Activated CD8-positive, alpha-beta T cell treated with anti-CD3 and anti-CD28 coated beads for 36 hours (primary cell): ENCODE data around the gene PARP15. TPM values are rescaled to one million over a fixed set of nuclear protein-coding genes. Genes with fewer than 3 reads are reported as not detected.

Experiments
- ATAC-seq: fragments of 200-7000 bp; cut with Tn5 transposase; one replicate; pipeline ENCODE4 v1.10.0; 2021; ENCODE audit warnings: mild to moderate bottlenecking, moderate library complexity
- CTCF ChIA-PET: fragments of 350-600 bp; sonication (Branson Sonifier 250); formaldehyde crosslinking; loops from one replicate; lab custom pipeline; 2021; ENCODE audit warnings: antibody characterized with exemption; lab: Charles Lee
- POLR2A ChIA-PET: fragments of 350-600 bp; sonication (Branson Sonifier 250); formaldehyde crosslinking; loops from one replicate; lab custom pipeline; 2021; ENCODE audit warnings: antibody characterized with exemption; lab: Charles Lee
- DNase-seq: peaks from one replicate; pipeline ENCODE4 v3.0.0-alpha.2; 2020
- H3K27ac Mint-ChIP-seq: one replicate; pipeline ENCODE4 v1.8.0; 2021; ENCODE audit warnings: mild to moderate bottlenecking, mixed read lengths
- H3K27me3 Mint-ChIP-seq: one replicate; pipeline ENCODE4 v1.8.0; 2021; ENCODE audit warnings: mixed read lengths
- H3K36me3 Mint-ChIP-seq: one replicate; pipeline ENCODE4 v1.8.0; 2021; ENCODE audit warnings: low read depth, mixed read lengths
- H3K4me1 Mint-ChIP-seq: one replicate; pipeline ENCODE4 v1.8.0; 2021; ENCODE audit warnings: low read depth, mixed read lengths
- H3K4me3 Mint-ChIP-seq: one replicate; pipeline ENCODE4 v1.8.0; 2021; ENCODE audit warnings: mild to moderate bottlenecking, moderate library complexity, mixed read lengths
- H3K9me3 Mint-ChIP-seq: one replicate; pipeline ENCODE4 v1.8.0; 2021; ENCODE audit warnings: mixed read lengths
- CTCF ChIP-seq: fragments of 200-600 bp; IDR thresholded peaks from one replicate; pipeline ENCODE4 v1.8.0; 2022; ENCODE audit warnings: antibody characterized with exemption, mild to moderate bottlenecking
- intact Hi-C: fragments of 100-400 bp; cut with micrococcal nuclease; formaldehyde crosslinking; loops from one replicate; pipeline ENCODE4 v1.10.0; 2022
- total RNA-seq, 2 experiments: library from RNA; stranded (reverse); gene quantifications; one replicate each; pipeline ENCODE4 v1.2.3, GENCODE V29; 2021

PARP15 gene
- total RNA-seq, 2 experiments from 2014 or later: 13.3 to 14.0 TPM

- Mint-ChIP-seq H3K27me3 (no peaks in the 10 kb centered on the region), H3K36me3 (peaks cover 17% of the 10 kb centered on the region), H3K4me1 (peaks cover 31% of the 10 kb centered on the region), H3K9me3 (no peaks in the 10 kb centered on the region), H3K27ac (no peak overlapping the region), H3K4me3 (no peak overlapping the region)
- no peak for DNase-seq
- intact Hi-C loops: no loop called here
- ChIA-PET POLR2A (no interaction called here), CTCF (no interaction called here)
- no peak for TF ChIP-seq CTCF
- ATAC-seq: no peak
Observed at GRCh38 chr3:122590610-122591009, 13.2 kb downstream of the PARP15 start.

- POLR2A ChIA-PET: interaction anchor here (1.1 kb wide), 1 partner anchor 10 kb away, joined by 5 read pairs; no protein-coding TSS in a partner anchor
Observed at GRCh38 chr3:122594025-122594424, 16.6 kb downstream of the PARP15 start.

GRCh38 chr3:122598151-122598550 lies 20.7 kb downstream of the PARP15 start:
- ChIA-PET POLR2A (interaction anchor here (1.1 kb wide), 1 partner anchor 10 kb away, joined by 3 read pairs; no protein-coding TSS in a partner anchor), CTCF (no interaction called here)
- H3K4me3 Mint-ChIP-seq: no peak overlapping the region
- intact Hi-C loops: no loop called here
- H3K9me3 Mint-ChIP-seq: no peaks in the 10 kb centered on the region
- H3K4me1 Mint-ChIP-seq: peaks cover 5% of the 10 kb centered on the region
- DNase-seq (no peak), ATAC-seq (no peak)
- H3K36me3 Mint-ChIP-seq: peaks cover 4% of the 10 kb centered on the region
- no peaks in the 10 kb centered on the region for H3K27me3 Mint-ChIP-seq
- TF ChIP-seq CTCF: no peak
- no peak overlapping the region for H3K27ac Mint-ChIP-seq

More at GRCh38 chr3:122594025-122594424, 16.6 kb downstream of the PARP15 start:
- Mint-ChIP-seq H3K4me3 (no peak overlapping the region), H3K27me3 (no peaks in the 10 kb centered on the region), H3K27ac (no peak overlapping the region), H3K36me3 (peaks cover 14% of the 10 kb centered on the region), H3K9me3 (no peaks in the 10 kb centered on the region), H3K4me1 (peaks cover 14% of the 10 kb centered on the region)
- no peak for DNase-seq
- CTCF ChIA-PET: no interaction called here
- no peak for TF ChIP-seq CTCF
- intact Hi-C loops: no loop called here
- no peak for ATAC-seq

GRCh38 chr3:122598556-122598955 lies 21.1 kb downstream of the PARP15 start:
- no peak for DNase-seq
- TF ChIP-seq CTCF: no peak
- H3K36me3 Mint-ChIP-seq: peaks cover 4% of the 10 kb centered on the region
- no peaks in the 10 kb centered on the region for H3K9me3 Mint-ChIP-seq
- H3K27ac Mint-ChIP-seq: no peak overlapping the region
- no peak overlapping the region for H3K4me3 Mint-ChIP-seq
- peaks cover 5% of the 10 kb centered on the region for H3K4me1 Mint-ChIP-seq
- POLR2A ChIA-PET: interaction anchor here (1.1 kb wide), 1 partner anchor 10 kb away, joined by 3 read pairs; no protein-coding TSS in a partner anchor
- intact Hi-C loops: no loop called here
- ATAC-seq: no peak
- no peaks in the 10 kb centered on the region for H3K27me3 Mint-ChIP-seq
- CTCF ChIA-PET: no interaction called here

GRCh38 chr3:122602011-122602710 lies 24.7 kb downstream of the PARP15 start:
- no peaks in the 10 kb centered on the region for H3K27me3 Mint-ChIP-seq
- H3K4me1 Mint-ChIP-seq: peaks cover 10% of the 10 kb centered on the region
- no peak for ATAC-seq
- peaks cover 2% of the 10 kb centered on the region for H3K36me3 Mint-ChIP-seq
- intact Hi-C loops: no loop called here
- ChIA-PET POLR2A (interaction anchor here (1.0 kb wide), 1 partner anchor 22 kb away, joined by 3 read pairs; no protein-coding TSS in a partner anchor), CTCF (no interaction called here)
- H3K9me3 Mint-ChIP-seq: no peaks in the 10 kb centered on the region
- no peak overlapping the region for H3K4me3 Mint-ChIP-seq
- no peak overlapping the region for H3K27ac Mint-ChIP-seq
- no peak for DNase-seq
- TF ChIP-seq CTCF: no peak
